ENCODE results near the gene FGF12.

FGF12 gene

GRCh38 chr3:192501401-192501800 lies 225.9 kb downstream of the FGF12 start:
- DNase-seq (ENCODE audit: low read depth, low spot score): no peak

GRCh38 chr3:192496905-192497587 lies 230.3 kb downstream of the FGF12 start:
- no peak for DNase-seq (ENCODE audit: low read depth, low spot score)

DNA sequence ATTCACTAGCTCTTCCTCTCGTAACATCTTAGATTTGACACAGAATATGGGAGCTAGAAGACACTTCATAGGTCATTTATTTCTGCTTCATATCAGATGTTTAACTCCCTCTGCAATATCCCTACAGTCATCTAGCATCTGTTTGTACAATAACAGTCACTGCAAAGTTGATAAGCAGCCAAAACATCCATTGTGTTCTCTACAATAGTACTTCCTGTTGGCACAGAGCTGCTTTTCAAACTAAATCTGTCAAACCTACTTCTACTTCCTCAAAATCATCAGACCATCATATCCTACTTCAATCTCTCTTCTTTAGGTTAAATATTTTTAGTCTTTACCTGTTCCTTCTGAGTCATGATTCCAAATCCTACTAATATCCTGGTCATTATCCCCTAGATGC lies 233.2 kb downstream of the FGF12 start:
- no peak for DNase-seq (ENCODE audit: low read depth, low spot score)

DNA sequence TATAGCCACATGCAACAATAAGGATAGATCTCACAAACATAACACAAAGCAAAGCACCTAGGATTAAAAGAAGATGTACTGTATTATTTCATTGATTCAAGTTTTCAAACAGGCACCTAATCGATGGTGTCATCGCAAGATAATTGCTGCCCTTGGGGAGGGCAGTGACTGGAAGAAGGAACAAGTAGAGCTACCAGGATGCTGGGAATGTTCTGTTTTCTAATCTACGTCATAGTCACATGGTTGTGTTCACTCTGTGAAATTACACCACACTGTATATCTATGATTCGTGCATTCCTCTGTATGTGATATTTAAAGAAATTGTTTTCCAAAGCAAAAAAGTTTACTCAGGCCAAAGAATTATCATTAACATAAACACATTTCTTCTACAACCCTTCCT lies 236.6 kb downstream of the FGF12 start:
- DNase-seq (ENCODE audit: low read depth, low spot score): no peak

DNA sequence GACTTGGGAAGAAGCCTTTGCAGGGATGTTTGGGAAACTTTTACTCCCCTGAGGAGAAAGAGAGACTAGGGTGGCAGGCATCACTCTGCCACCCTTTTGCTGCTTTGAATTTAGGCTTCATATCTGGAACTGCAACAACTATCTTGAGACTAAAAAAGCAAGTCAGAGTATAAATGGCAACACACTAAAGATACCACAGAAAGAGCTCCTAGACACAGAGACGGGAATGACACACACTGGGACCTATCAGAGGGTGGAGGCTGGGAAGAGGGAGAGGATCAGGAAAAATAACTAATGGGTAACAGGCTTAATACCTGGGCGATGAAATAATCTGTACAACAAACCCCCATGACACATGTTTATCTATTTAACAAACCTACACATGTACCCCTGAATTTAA lies 237.8 kb downstream of the FGF12 start:
- DNase-seq (ENCODE audit: low read depth, low spot score): no peak

GRCh38 chr3:192487033-192487432 lies 240.3 kb downstream of the FGF12 start:
- DNase-seq (ENCODE audit: low read depth, low spot score): no peak

GRCh38 chr3:192482809-192483208 lies 244.5 kb downstream of the FGF12 start:
- DNase-seq (ENCODE audit: low read depth, low spot score): no peak

- DNase-seq (ENCODE audit: low read depth, low spot score): no peak
Observed at GRCh38 chr3:192482391-192482790, 244.9 kb downstream of the FGF12 start.

- no peak for DNase-seq (ENCODE audit: low read depth, low spot score)
Observed at GRCh38 chr3:192481638-192482037, 245.7 kb downstream of the FGF12 start.

- DNase-seq (ENCODE audit: low read depth, low spot score): peak; percentile 58
Observed at GRCh38 chr3:192467230-192468140, 259.9 kb downstream of the FGF12 start.

DNA sequence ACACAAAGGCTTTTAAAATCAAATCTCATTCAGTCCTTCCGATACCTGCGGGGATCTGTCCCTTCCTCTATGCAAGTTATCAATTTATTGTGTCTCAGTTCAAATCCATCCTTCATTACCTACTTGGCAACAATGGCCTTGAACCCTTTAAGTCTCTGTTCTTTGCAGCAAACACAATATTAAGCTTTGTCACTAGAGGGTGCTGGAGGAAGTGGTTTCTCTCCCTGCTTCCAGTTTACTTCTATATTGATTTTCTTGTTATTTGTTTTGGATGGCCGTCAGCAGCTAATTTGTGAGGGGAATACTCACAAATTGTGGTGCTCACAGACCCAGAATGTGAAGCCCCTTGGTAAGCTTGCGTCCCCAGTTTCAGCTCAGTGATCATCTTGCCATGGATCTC lies 278.3 kb downstream of the FGF12 start:
- DNase-seq (ENCODE audit: low read depth, low spot score): no peak

DNA sequence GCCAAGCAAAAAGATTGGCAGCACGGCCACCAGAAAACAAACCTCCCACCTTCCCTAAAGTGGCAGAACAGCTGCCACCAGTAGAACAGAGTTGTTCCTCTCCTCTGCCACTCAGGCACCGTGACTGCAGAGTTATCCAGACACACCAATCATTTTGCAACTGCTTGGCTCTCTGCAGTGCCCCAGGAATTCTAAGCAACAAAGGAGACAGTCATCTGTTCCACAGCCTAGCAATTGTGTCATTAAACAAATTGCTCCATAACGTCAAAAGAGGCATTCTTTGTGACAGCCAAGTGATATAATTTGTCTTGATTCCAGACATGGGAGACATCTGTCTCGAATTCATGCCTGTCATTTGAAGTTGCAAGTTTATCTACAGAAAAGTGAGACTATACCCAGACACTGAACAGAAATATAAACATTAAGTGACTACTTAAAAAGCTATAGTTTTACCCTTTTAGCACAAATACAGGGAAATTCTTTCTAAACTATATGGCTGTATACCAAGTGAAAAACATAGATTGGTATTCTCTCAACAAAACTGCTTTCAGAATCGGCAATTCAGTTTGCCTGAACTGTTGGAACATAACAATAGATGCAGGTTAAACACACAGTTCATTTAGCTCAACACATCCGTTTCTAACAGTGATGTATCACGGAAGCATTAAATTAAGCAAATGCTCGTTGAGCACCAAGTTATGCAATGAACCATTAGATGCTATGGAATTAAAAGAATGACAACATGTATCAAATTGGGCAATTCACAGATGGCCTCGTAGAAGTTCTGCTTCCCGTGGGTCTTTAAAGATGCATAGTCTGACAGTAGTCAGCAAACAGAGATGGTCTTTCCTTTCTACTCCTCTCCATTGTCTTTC lies 281.3 kb downstream of the FGF12 start:
- DNase-seq (ENCODE audit: low read depth, low spot score): no peak

GRCh38 chr3:192444791-192445106 lies 282.6 kb downstream of the FGF12 start:
- no peak for DNase-seq (ENCODE audit: low read depth, low spot score)

DNA sequence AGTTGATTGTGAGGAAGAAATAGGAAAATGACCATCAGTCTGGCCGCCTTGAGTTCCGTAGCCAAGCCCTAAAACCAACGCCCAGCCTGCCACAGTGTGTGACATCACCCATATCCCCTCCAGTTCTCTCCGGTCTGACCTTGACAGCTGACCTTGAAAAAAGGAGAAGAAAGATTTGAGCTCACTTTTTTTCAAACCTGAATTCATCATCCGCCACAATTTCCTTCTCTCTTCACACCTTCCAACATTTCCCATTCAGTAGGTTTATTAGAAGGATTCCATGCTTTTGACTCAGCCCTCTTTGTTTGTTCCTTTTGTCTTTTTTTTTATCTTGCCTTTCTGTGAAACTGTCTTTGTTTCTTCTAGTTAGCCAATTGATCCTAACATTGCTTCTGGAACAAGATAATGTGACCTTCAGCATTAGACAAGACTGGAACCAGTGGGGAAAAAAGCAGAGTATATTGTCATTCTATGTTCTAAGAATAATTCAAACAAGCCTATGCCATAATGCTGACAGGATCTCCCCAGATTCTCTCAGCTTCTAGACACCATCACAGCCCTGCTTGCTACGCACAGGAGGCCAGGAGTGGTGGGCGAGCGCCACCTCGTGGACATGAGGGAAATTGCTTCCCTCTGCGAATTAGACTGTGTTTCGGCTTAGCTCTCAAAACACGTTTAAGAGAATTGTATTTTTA lies 283.1 kb downstream of the FGF12 start:
- peak; percentile 72 for DNase-seq (ENCODE audit: low read depth, low spot score)

DNA sequence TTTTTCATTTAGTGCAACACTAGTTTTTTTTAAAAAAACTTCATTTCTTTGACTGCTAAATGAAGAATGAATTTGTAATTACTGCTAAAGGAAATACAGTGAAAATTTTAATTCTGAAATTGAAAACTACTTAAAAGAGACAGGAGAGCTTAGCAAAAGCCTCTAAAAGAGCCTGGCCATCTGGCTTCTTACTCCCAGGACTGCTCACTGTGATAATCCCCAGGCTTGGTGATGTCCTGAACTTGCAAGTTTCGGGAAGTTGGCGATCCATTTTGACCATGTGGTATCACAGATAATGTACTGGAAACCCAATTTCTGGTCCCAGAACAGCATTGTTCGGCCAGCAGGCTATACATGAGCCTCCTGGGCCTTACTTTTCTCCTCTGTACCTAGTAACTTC lies 292.1 kb downstream of the FGF12 start:
- no peak for DNase-seq (ENCODE audit: low read depth, low spot score)

DNA sequence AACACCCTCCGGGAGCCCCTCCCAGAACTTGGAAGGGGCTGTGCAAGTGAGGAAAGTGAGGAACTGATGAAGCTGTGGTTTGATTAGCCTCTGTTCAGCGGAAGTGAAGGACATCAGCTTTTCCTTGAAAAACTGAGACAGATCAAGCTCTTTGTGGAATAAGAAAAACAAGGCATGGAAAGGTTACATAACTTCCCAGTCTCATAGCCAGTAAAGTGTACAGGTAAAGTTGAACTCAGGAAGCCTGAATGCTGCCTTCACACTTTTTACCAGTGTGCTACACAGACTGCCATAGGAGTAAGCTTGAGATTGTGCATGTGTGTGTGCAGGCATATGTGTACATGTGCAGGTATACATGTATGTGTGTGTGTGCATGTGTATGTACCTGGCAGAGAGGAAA lies 293.2 kb downstream of the FGF12 start:
- DNase-seq (ENCODE audit: low read depth, low spot score): no peak

GRCh38 chr3:192433704-192434103 lies 293.6 kb downstream of the FGF12 start:
- no peak for DNase-seq (ENCODE audit: low read depth, low spot score)

DNA sequence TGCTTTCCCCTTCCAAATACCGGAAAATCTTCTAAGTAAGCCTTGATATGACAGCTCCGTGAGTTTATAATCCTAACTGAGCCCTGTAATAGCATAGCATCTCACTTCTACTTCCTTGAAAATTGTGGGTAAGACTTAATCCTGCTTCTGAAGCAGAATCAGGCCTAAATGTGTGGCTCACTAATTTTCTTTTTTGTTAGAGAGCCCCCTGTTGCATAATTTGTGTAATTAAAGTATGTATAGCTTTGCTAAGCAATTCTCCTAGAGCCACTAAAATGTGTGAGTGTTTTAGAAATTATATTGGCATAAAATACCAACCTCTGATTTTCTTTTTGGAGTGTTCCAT lies 304.4 kb downstream of the FGF12 start:
- DNase-seq (ENCODE audit: low read depth, low spot score): no peak

DNA sequence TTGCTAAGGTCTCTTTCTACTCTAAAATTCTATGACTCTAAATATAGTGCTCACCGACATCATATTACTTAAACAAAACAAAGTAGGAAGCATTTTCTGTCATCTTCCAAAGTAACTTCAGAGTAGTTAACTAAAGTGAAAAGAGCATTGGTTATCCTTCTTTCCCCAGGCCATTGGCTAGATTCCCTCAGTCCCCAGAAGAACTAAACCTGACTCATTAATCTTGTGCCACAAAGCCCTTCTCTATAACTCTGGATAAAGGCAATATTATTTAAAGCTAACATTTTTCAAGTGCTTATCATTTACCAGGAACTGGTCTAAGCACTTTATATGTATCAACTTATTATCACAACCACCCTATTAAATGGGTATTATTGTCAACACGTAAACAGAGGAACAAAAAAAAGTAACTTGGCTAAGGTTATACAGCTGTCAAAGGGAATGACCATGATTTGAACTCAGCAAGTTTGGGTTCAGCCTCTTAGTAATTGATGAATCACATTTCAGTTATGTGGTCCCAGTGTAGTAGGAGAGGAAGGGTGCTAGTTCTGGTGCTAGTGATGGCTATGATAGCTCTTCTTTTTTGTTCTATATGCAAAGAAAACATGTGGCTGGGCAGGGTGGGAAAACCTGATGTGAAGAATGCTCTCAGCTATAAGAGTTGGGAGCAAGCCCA lies 304.9 kb downstream of the FGF12 start:
- no peak for DNase-seq (ENCODE audit: low read depth, low spot score)

DNA sequence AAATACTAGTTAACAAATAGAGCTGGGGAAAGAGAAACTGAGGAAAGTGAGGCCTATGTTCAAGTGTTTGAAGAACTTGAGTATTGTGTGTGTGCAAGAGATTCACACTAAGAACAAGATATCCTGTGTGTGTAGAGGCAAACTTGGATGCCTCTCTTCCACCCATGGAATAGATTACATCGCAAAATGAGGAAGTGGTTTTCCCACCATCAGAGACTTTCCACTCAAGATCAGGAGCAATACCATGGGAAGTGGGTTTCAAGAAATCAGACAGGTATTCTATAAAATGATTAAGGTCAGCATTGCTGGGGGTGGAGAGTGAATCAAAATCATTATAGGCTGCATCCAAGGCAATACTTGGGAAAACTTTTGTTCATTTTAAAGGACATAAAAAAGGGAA lies 308.0 kb downstream of the FGF12 start:
- no peak for DNase-seq (ENCODE audit: low read depth, low spot score)

GRCh38 chr3:192417559-192418055 lies 309.7 kb downstream of the FGF12 start:
- DNase-seq (ENCODE audit: low read depth, low spot score): no peak

All from ELF-1 (cell line).